Loucy (cell line): ENCODE data around the gene NSUN2.

Experiments used
- H2AFZ ChIP-seq: fragments of 200-600 bp; sonication (generic); 2 replicates; pipeline ENCODE4 v1.6.0; 2016; ENCODE audit warnings: antibody characterized with exemption, mild to moderate bottlenecking, low read length, moderate library complexity
- H3F3A ChIP-seq: fragments of 200-600 bp; 2 replicates; pipeline ENCODE4 v1.6.0; 2016; ENCODE audit warnings: antibody characterized with exemption, low read depth, mild to moderate bottlenecking
- H3K27me3 ChIP-seq: fragments of 200-600 bp; sonication (generic); 2 replicates; pipeline ENCODE4 v1.6.1; 2014; ENCODE audit warnings: low read length, mild to moderate bottlenecking; ENCODE audit not compliant: insufficient read depth, poor library complexity, severe bottlenecking
- H3K36me3 ChIP-seq: fragments of 200-600 bp; sonication (generic); 2 replicates; pipeline ENCODE4 v1.6.1; 2016; ENCODE audit warnings: low read length; ENCODE audit not compliant: insufficient read depth
- H3K4me1 ChIP-seq: fragments of 200-600 bp; sonication (generic); 2 replicates; pipeline ENCODE4 v1.5.1; 2014; ENCODE audit warnings: low read length, mild to moderate bottlenecking; ENCODE audit not compliant: insufficient read depth, poor library complexity, severe bottlenecking
- H3K4me2 ChIP-seq: fragments of 200-600 bp; sonication (generic); 2 replicates; pipeline ENCODE4 v1.6.0; 2014; ENCODE audit warnings: antibody characterized with exemption, low read length, low read depth, mild to moderate bottlenecking; ENCODE audit not compliant: poor library complexity, severe bottlenecking
- H3K4me3 ChIP-seq: fragments of 200-600 bp; sonication (generic); 2 replicates; pipeline ENCODE4 v1.5.1; 2014; ENCODE audit warnings: low read length, mild to moderate bottlenecking, mixed read lengths; ENCODE audit not compliant: poor library complexity, severe bottlenecking
- H3K79me2 ChIP-seq: fragments of 200-600 bp; sonication (generic); 2 replicates; pipeline ENCODE4 v1.6.1; 2014; ENCODE audit warnings: low read length; ENCODE audit not compliant: insufficient read depth
- H3K9ac ChIP-seq: fragments of 200-600 bp; sonication (generic); 2 replicates; pipeline ENCODE4 v1.6.0; 2014; ENCODE audit warnings: mild to moderate bottlenecking, low read depth, low read length, moderate library complexity; ENCODE audit not compliant: poor library complexity, severe bottlenecking
- H3K9me2 ChIP-seq: fragments of 200-600 bp; sonication (generic); replicated peaks from 2 replicates; pipeline ENCODE4 v1.6.1; 2016; ENCODE audit warnings: low read depth, low read length, mixed read lengths
- H3K9me3 ChIP-seq: fragments of 200-600 bp; sonication (generic); 2 replicates; pipeline ENCODE4 v1.6.1; 2014; ENCODE audit warnings: mild to moderate bottlenecking, antibody characterized with exemption, low read length, low read depth; ENCODE audit not compliant: insufficient read depth
- H4K20me1 ChIP-seq: fragments of 200-600 bp; sonication (generic); 2 replicates; pipeline ENCODE4 v1.6.0; 2014; ENCODE audit warnings: antibody characterized with exemption, low read length, mild to moderate bottlenecking; ENCODE audit not compliant: insufficient read depth, poor library complexity, severe bottlenecking
- CTCF ChIP-seq: fragments of 200-600 bp; sonication (generic); conservative IDR thresholded peaks from 2 replicates; pipeline ENCODE4 v1.5.1; 2014; ENCODE audit warnings: mild to moderate bottlenecking, antibody characterized with exemption, low read length
- EZH2phosphoT487 ChIP-seq: fragments of 200-600 bp; IDR thresholded peaks from 2 replicates; pipeline ENCODE4 v1.6.1; 2018; ENCODE audit warnings: antibody characterized with exemption, mild to moderate bottlenecking, moderate library complexity, borderline replicate concordance

The NSUN2 gene

GRCh38 chr5:6556802-6557102 lies 76.1 kb downstream of the NSUN2 start:
- H3K36me3 ChIP-seq: no peaks in the 10 kb centered on the region
- no peak overlapping the region for H2AFZ ChIP-seq
- no peak overlapping the region for H3K4me2 ChIP-seq
- H3K9ac ChIP-seq: no peak overlapping the region
- TF ChIP-seq CTCF (no peak), EZH2phosphoT487 (no peak)
- H3K27me3 ChIP-seq: no peaks in the 10 kb centered on the region
- H3K4me1 ChIP-seq: no peaks in the 10 kb centered on the region
- no peak overlapping the region for H3K4me3 ChIP-seq
- no peaks in the 10 kb centered on the region for H3K9me2 ChIP-seq
- H3K79me2 ChIP-seq: no peaks in the 10 kb centered on the region
- no peaks in the 10 kb centered on the region for H4K20me1 ChIP-seq
- H3K9me3 ChIP-seq: peaks cover 3% of the 10 kb centered on the region; the same call in 1 of the 2 replicates
- no peaks in the 10 kb centered on the region for H3F3A ChIP-seq

GRCh38 chr5:6556089-6556801 lies 76.6 kb downstream of the NSUN2 start:
- no peaks in the 10 kb centered on the region for H3K4me1 ChIP-seq
- no peak overlapping the region for H3K4me3 ChIP-seq
- H3K27me3 ChIP-seq: no peaks in the 10 kb centered on the region
- no peaks in the 10 kb centered on the region for H3K36me3 ChIP-seq
- no peak overlapping the region for H2AFZ ChIP-seq
- H3K79me2 ChIP-seq: no peaks in the 10 kb centered on the region
- H3K4me2 ChIP-seq: no peak overlapping the region
- peaks cover 3% of the 10 kb centered on the region; the same call in 1 of the 2 replicates for H3K9me3 ChIP-seq
- H3F3A ChIP-seq: no peaks in the 10 kb centered on the region
- TF ChIP-seq EZH2phosphoT487 (no peak), CTCF (no peak)
- no peaks in the 10 kb centered on the region for H4K20me1 ChIP-seq
- H3K9me2 ChIP-seq: no peaks in the 10 kb centered on the region
- no peak overlapping the region for H3K9ac ChIP-seq

- H3K27me3 ChIP-seq: no peaks in the 10 kb centered on the region
- no peak for TF ChIP-seq CTCF
- H2AFZ ChIP-seq: no peak overlapping the region
Measured at GRCh38 chr5:6554812-6555211, 78.0 kb downstream of the NSUN2 start.

More at GRCh38 chr5:6554812-6555211, 78.0 kb downstream of the NSUN2 start:
- no peaks in the 10 kb centered on the region for H4K20me1 ChIP-seq
- no peaks in the 10 kb centered on the region for H3K4me1 ChIP-seq
- no peak overlapping the region for H3K4me3 ChIP-seq
- H3F3A ChIP-seq: no peaks in the 10 kb centered on the region
- H3K9me3 ChIP-seq: peaks cover 3% of the 10 kb centered on the region; the same call in 1 of the 2 replicates
- H3K4me2 ChIP-seq: no peak overlapping the region
- H3K9ac ChIP-seq: no peak overlapping the region
- no peaks in the 10 kb centered on the region for H3K9me2 ChIP-seq
- H3K36me3 ChIP-seq: no peaks in the 10 kb centered on the region
- H3K79me2 ChIP-seq: no peaks in the 10 kb centered on the region
